H4 (cell line): ENCODE data around the gene EXOC3L1. TPM values are rescaled to one million over a fixed set of nuclear protein-coding genes. Genes with fewer than 3 reads are reported as not detected.

Experiments
- DNase-seq: peaks from one replicate; pipeline ENCODE4 v3.0.0-alpha.2; 2015; ENCODE audit warnings: low spot score
- total RNA-seq: library from RNA; depleted of rRNA; stranded (reverse); fragments of >200 nt; shearing (Covaris generic); gene quantifications from 2 replicates; pipeline ENCODE4 v1.2.3, GENCODE V29; 2014

The EXOC3L1 gene
- total RNA-seq, 1 experiment from 2014 or later = not detected

GRCh38 chr16:67183627-67184452 lies 6.1 kb downstream of the EXOC3L1 start, which contains the start of gene MATCAP1:
MATCAP1 (minus strand) TSS chr16:67183963; CDS start chr16:67180610, 3,353 bp downstream.
- peak; percentile 98 for DNase-seq

GRCh38 chr16:67183284-67183626 lies 6.7 kb downstream of the EXOC3L1 start:
- no peak for DNase-seq

- DNase-seq = no peak
Measured at GRCh38 chr16:67182288-67182687, 7.6 kb downstream of the EXOC3L1 start.

- DNase-seq = peak; percentile 57
Measured at GRCh38 chr16:67181346-67181745, 8.6 kb downstream of the EXOC3L1 start.

DNA sequence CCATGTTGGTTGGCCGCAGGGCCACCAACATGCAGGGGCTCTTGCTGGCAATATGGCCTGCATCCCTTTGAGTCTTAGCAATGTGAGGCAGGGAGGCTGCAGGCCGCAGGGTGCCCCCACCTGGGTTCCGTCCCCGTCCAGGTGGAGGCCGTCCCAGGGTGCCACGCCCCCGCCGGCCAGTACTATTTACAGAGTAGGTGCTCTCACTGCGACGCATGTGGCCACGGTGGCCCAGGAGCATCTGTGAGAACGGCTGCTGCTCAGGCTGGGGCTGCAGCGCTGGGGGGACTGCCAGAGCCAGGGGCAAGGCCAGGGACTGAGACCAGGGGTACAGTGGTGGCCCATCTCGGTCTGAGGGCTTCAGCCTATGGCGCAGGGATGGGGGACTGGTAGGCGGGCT lies 9.8 kb downstream of the EXOC3L1 start:
- no peak for DNase-seq

GRCh38 chr16:67179421-67180080 lies 10.4 kb downstream of the EXOC3L1 start:
- DNase-seq = peak; percentile 27

DNA sequence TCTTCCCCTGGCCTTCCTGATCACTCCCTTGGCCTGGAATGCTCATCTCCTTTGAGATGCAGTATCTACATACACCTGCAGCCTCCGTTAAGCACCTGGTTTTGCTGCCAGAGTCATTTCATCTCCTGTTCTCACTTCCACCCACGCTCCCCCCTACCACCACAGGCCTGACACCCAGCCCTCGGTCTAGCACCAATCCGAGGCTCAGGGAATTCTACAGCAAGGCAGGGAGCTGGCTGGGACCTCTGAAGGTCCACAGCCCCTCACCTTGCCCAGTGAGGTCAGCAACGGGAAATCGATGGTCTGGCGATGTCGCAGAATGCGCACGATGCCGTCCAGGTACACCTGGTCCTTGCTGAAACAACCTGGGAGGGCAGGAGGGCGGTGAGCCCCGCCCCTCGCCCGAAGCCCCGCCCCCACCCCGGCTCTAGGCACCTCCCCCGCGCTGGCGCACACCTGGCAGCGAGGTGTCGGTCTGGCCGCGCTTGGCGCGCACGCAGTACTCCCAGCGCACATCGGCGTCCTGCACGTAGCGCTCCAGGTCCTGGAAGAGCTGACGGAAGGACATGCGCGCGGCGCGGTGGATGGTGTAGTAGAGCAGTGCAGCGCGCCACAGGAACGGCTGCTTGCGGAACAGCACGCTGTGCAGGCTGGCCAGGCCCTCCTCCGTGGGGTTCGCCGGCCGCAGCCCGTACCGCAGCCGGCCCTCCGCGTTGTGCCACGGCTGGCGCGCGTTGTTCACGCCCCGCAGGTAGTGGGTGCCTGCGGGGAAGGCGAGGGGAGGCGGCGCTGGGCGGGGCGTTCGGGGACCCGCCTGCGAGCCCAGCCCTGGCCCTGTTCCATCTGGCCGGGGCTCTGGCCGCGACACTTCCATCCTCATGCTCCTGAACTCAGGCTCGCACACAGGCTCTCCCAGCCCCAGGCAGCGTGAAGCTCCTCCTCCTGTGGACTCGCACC lies 11.9 kb downstream of the EXOC3L1 start:
- DNase-seq = no peak

- DNase-seq = no peak
Measured at GRCh38 chr16:67176662-67177061, 13.3 kb downstream of the EXOC3L1 start.

DNA sequence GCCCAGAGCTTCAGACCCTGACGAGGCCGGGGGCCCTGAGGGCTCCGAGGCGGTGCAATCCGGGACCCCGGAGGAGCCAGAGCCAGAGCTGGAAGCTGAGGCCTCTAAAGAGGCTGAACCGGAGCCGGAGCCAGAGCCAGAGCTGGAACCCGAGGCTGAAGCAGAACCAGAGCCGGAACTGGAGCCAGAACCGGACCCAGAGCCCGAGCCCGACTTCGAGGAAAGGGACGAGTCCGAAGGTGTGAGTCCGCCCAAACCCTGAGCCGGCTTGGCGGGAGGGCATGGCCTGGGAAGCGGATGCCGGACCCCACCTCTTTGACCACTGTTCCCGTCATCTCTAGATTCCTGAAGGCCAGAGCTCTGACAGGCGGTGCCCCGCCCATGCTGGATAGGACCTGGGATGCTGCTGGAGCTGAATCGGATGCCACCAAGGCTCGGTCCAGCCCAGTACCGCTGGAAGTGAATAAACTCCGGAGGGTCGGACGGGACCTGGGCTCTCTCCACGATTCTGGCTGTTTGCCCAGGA lies 15.2 kb downstream of the EXOC3L1 start:
- DNase-seq = no peak

DNA sequence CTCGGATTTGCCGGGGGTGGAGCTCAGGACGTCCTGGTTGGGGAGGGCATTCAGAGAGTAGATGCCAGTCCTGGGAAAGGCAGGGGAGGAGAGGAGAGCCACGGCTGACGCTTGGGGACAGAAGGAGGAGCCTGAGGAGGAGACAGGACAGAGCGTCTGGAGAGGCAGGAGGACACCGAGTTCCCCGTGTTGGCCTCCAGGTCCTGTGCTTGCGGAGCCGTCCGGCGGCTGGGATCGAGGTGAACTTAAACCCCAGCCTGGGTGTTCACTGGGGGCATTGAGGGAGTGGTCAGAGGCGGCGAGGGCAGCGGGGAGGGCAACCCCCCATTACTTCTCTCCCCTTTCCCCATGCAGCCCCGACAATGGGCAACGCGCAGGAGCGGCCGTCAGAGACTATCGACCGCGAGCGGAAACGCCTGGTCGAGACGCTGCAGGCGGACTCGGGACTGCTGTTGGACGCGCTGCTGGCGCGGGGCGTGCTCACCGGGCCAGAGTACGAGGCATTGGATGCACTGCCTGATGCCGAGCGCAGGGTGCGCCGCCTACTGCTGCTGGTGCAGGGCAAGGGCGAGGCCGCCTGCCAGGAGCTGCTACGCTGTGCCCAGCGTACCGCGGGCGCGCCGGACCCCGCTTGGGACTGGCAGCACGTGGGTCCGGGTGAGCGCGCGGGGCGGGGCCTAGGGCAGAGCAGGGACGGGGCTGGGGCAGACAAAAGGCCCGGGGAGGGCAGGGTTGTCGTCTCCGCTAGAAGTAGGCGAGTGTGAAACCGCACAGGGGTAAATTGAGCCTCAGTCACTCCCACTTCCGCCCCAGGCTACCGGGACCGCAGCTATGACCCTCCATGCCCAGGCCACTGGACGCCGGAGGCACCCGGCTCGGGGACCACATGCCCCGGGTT lies 15.9 kb downstream of the EXOC3L1 start:
- DNase-seq = peak; percentile 94

GRCh38 chr16:67173323-67173722 lies 16.6 kb downstream of the EXOC3L1 start:
- DNase-seq = no peak

DNA sequence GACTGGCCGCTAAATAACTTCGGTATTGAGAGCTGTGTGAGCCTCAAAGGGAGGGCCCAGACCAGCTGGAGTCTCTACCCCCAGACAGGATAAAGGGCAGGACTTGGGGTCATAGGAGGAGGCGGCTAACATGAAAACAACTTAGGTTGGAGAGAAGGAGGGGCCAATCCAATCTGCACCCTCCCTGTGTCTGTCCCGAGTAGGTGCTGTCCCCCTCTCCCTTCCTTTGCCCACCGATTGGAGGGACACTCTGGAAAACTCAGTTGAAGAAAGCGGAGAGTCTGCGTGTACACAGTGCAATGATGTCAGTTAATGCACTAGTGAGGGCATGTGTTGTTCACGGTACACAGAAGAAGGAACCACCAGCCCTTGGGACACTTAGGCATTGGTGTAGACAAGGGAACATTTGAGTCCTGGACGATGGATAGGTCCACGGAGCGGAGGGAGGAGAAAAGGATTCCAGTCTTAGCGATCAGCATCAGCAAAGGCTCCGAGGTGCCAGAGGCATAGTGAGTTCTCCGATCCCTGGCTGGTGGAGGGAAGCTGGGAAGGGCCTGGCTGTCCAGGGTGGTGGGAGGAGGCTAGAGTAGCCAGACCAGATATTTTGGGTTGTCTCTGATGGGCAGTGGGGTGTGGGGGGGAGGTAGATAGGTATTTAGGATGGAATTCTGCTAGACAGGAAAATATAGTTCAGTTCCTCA lies 18.8 kb downstream of the EXOC3L1 start:
- DNase-seq = no peak

- peak; percentile 81 for DNase-seq
Measured at GRCh38 chr16:67170168-67170948, 19.6 kb downstream of the EXOC3L1 start, which contains the start of gene NOL3. NOL3 (plus strand) TSS chr16:67170538.

GRCh38 chr16:67169642-67170167 lies 20.2 kb downstream of the EXOC3L1 start:
- no peak for DNase-seq

DNA sequence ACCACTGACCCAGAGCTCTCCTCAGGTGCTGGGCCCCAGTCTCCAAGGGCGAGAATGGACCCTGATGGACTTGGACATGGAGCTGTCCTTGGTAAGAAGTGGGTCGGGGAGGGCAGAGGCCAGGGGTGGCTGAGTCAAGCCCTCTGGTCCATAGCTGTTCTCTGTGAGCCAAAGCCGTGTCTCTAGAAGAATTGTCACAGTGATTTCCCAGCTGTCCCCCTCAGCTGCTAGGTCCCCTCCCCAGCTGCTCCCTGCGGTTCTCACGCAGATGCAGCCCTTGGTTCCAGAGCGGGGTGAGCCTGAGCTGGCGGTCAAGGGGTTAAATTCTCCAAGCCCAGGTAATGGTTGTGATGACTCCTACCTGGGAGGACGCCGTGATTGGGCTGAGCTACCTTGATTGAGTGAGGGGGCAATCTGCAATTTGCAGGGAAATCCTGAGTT lies 20.9 kb downstream of the EXOC3L1 start:
- no peak for DNase-seq

GRCh38 chr16:67167588-67167987 lies 22.3 kb downstream of the EXOC3L1 start:
- no peak for DNase-seq

- no peak for DNase-seq
Measured at GRCh38 chr16:67166598-67167168, 23.3 kb downstream of the EXOC3L1 start.

DNA sequence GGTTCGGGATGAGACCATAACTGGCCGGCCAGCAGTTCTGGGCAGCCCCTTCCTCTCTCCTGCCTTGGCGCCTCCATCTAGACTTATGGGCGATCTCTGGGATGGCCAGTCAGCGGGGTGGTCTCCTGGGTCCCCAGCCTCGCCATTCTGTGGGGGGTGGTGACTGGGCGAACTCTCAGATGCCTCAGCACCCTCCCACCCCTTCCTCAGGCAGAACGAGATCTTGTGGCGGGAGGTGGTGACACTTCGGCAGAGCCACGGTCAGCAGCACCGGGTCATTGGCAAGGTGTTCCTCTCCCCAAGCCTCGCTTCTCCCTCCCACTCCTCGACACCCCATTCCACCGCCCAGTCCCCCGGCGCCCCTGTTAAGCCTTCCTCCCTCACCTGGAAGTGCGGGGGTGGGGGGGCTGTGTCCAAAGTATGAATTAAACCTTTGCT lies 23.8 kb downstream of the EXOC3L1 start:
- DNase-seq = no peak
